Choroid plexus epithelial cell (primary cell): ENCODE data around the gene HEG1.

Experiments
- DNase-seq: peaks from one replicate; pipeline ENCODE4 v3.0.0-alpha.2; 2010; ENCODE audit warnings: low read depth
- H3K4me3 ChIP-seq: 2 replicates; pipeline ENCODE4 v1.5.1; 2011; ENCODE audit warnings: low read depth, mild to moderate bottlenecking, control low read depth, low read length, moderate library complexity
- CTCF ChIP-seq: conservative IDR thresholded peaks from 2 replicates; pipeline ENCODE4 v1.5.1; 2011; ENCODE audit warnings: low read depth, mild to moderate bottlenecking, control low read depth, inconsistent platforms, low read length, moderate library complexity

Gene HEG1

GRCh38 chr3:125051205-125051604 is 4.6 kb downstream of the HEG1 start:
- H3K4me3 ChIP-seq, result no peak overlapping the region
- DNase-seq, result no peak
- TF ChIP-seq CTCF, result no peak

- peak; percentile 25 for TF ChIP-seq CTCF
- no peak for DNase-seq
These were observed 5.2 kb downstream of the HEG1 start for GRCh38 chr3:125050488-125051090.

GRCh38 chr3:125048282-125048681 is 7.5 kb downstream of the HEG1 start:
- H3K4me3 ChIP-seq, result no peak overlapping the region
- TF ChIP-seq CTCF, result no peak
- no peak for DNase-seq

More at GRCh38 chr3:125050488-125051090, 5.2 kb downstream of the HEG1 start:
- no peak overlapping the region for H3K4me3 ChIP-seq

- TF ChIP-seq CTCF, result peak; percentile 66
- no peak overlapping the region for H3K4me3 ChIP-seq
- peak; percentile 86 for DNase-seq
These were observed 9.8 kb downstream of the HEG1 start for GRCh38 chr3:125045965-125046364.

- TF ChIP-seq CTCF, result no peak
- DNase-seq, result peak; percentile 47
- H3K4me3 ChIP-seq, result no peak overlapping the region
These were observed 10.6 kb downstream of the HEG1 start for GRCh38 chr3:125045194-125045593.

- no peak overlapping the region for H3K4me3 ChIP-seq
- no peak for TF ChIP-seq CTCF
These were observed 12.1 kb downstream of the HEG1 start for GRCh38 chr3:125043599-125044151.

More at GRCh38 chr3:125043599-125044151, 12.1 kb downstream of the HEG1 start:
- DNase-seq, result no peak
